HEK293T (cell line): ENCODE data around the gene GPR63.
"Not testable (repeated sequence)": the region's sequence is repeated elsewhere in the genome, so short reads cannot be mapped to it uniquely, and the experiment has no call there.

Source experiments
- ARNT ChIP-seq: fragments of 450-650 bp; IDR thresholded peaks from 2 replicates; pipeline ENCODE4 v1.6.1; 2017; ENCODE audit warnings: mild to moderate bottlenecking
- BHLHE40 ChIP-seq: fragments of 450-650 bp; IDR thresholded peaks from 2 replicates; pipeline ENCODE4 v1.6.1; 2016; ENCODE audit warnings: mild to moderate bottlenecking, moderate library complexity, borderline replicate concordance
- FOXA1 ChIP-seq: fragments of 450-650 bp; IDR thresholded peaks from 2 replicates; pipeline ENCODE4 v1.6.1; 2016; ENCODE audit warnings: mild to moderate bottlenecking
- FOXK2 ChIP-seq: fragments of 450-650 bp; IDR thresholded peaks from 2 replicates; pipeline ENCODE4 v1.6.1; 2016; ENCODE audit warnings: mild to moderate bottlenecking
- FOXM1 ChIP-seq: fragments of 450-650 bp; IDR thresholded peaks from 2 replicates; pipeline ENCODE4 v1.6.1; 2017; ENCODE audit warnings: mild to moderate bottlenecking, borderline replicate concordance
- NFRKB ChIP-seq: fragments of 450-650 bp; IDR thresholded peaks from 2 replicates; pipeline ENCODE4 v1.6.1; 2016; ENCODE audit warnings: mild to moderate bottlenecking, moderate library complexity
- SUZ12 ChIP-seq: fragments of 450-650 bp; IDR thresholded peaks from 2 replicates; pipeline ENCODE4 v1.6.1; 2016; ENCODE audit warnings: mild to moderate bottlenecking
- TARDBP ChIP-seq: fragments of 450-650 bp; IDR thresholded peaks from 2 replicates; pipeline ENCODE4 v1.6.1; 2016
- ZNF384 ChIP-seq: fragments of 450-650 bp; IDR thresholded peaks from 2 replicates; pipeline ENCODE4 v1.6.1; 2016

DNA sequence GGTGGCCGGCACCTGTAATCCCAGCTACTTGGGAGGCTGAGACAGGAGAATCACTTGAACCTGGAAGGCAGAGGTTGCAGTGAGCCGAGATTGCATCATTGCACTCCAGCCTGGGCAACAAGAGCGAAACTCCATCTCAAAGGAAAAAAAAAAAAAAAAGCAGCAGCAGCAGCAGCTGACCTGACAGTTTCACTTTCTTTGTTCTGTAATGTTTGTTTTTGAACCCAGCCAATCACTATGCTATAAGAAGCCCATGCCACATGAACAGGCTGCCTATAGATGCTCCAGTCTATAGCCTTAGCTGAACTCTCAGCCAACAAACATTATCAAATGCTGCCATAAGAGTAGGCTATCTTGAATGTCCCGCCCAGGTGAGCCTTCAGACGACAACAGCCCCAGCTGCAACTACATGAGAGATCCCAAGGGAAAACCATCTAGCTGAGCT, 47.9 kb upstream of the GPR63 start:
- TF ChIP-seq ARNT, FOXA1, FOXM1, BHLHE40, NFRKB, TARDBP, SUZ12, FOXK2: not testable (repeated sequence)
- TF ChIP-seq ZNF384, result peak; percentile 46; the same call in 1 of the 2 replicates
